HG02642 (cell line): ENCODE results near the gene PLEKHM2.
"Not testable (repeated sequence)": the region's sequence is repeated elsewhere in the genome, so short reads cannot be mapped to it uniquely, and the experiment has no call there.

Source experiments
- ATAC-seq: cut with Tn5 transposase; IDR thresholded peaks from one replicate; pipeline ENCODE4 v1.9.1; 2021; ENCODE audit warnings: mild to moderate bottlenecking; ENCODE audit not compliant: unreplicated experiment, poor library complexity

The PLEKHM2 gene

GRCh38 chr1:15676010-15676409, 8.1 kb upstream of the PLEKHM2 start:
- no peak for ATAC-seq

GRCh38 chr1:15676688-15677661, 7.1 kb upstream of the PLEKHM2 start:
- no peak for ATAC-seq

- ATAC-seq: no peak
Measured at GRCh38 chr1:15678578-15678977, 5.5 kb upstream of the PLEKHM2 start.

GRCh38 chr1:15680131-15680530, 4.0 kb upstream of the PLEKHM2 start:
- no peak for ATAC-seq

- no peak for ATAC-seq
Measured at GRCh38 chr1:15680561-15681348, 3.4 kb upstream of the PLEKHM2 start.

GRCh38 chr1:15681349-15682292, 2.5 kb upstream of the PLEKHM2 start:
- ATAC-seq: no peak

- no peak for ATAC-seq
Measured at GRCh38 chr1:15682936-15683341, 1.2 kb upstream of the PLEKHM2 start.

- no peak for ATAC-seq
Measured at GRCh38 chr1:15683345-15684039, 628 bp upstream of the PLEKHM2 start.

GRCh38 chr1:15684468-15685291, 560 bp downstream of the PLEKHM2 start:
- peak; percentile 39 for ATAC-seq

- no peak for ATAC-seq
Measured at GRCh38 chr1:15685820-15686219, 1.7 kb downstream of the PLEKHM2 start.

GRCh38 chr1:15687446-15687845, 3.3 kb downstream of the PLEKHM2 start:
- ATAC-seq: no peak

GRCh38 chr1:15690317-15690716, 6.2 kb downstream of the PLEKHM2 start:
- ATAC-seq: no peak

- no peak for ATAC-seq
Measured at GRCh38 chr1:15691434-15692032, 7.4 kb downstream of the PLEKHM2 start.

GRCh38 chr1:15692121-15692682, 8.1 kb downstream of the PLEKHM2 start:
- no peak for ATAC-seq

GRCh38 chr1:15693371-15693770, 9.3 kb downstream of the PLEKHM2 start:
- ATAC-seq: no peak

- ATAC-seq: peak; percentile 83
Measured at GRCh38 chr1:15696956-15697521, 12.9 kb downstream of the PLEKHM2 start.

GRCh38 chr1:15698201-15698600, 14.1 kb downstream of the PLEKHM2 start:
- no peak for ATAC-seq

- not testable (repeated sequence) for ATAC-seq
Measured at GRCh38 chr1:15699321-15699720, 15.2 kb downstream of the PLEKHM2 start.
